Upper lobe of left lung (tissue), 4 donors: ENCODE measurements around the gene ANXA4.

Experiments used
- CTCF ChIP-seq, 6 experiments: fragments of 450-650 bp in 4 of 6; fragments of 200-600 bp in 2 of 6; sonication (generic) in 2 of 6; IDR thresholded peaks; one replicate each; pipeline ENCODE4 v1.5.1; 2016 to 2019; ENCODE audit warnings: antibody characterized with exemption in 6 of 6
- POLR2A ChIP-seq, 4 donors: fragments of 450-650 bp; IDR thresholded peaks; one replicate each; pipeline ENCODE4 v1.5.1; 2016 to 2017; ENCODE audit warnings: antibody characterized with exemption in 4 of 4, mild to moderate bottlenecking in 2 of 4

GRCh38 chr2:69768789-69769188 is 26.9 kb downstream of the ANXA4 start:
- TF ChIP-seq CTCF (IDR thresholded peaks at IDR 0.05) (no peak), POLR2A (IDR thresholded peaks at IDR 0.05) (no peak)
